Activated CD4-positive, alpha-beta T cell treated with anti-CD3 and anti-CD28 coated beads, Interleukin-2, amount 10 ng/mL, durations not matched to agents 7 days and 5 days (primary cell): ENCODE results near the gene PNLIPRP2. TPM values are rescaled to one million over a fixed set of nuclear protein-coding genes. Genes with fewer than 3 reads are reported as not detected.

Experiments used
- total RNA-seq, 2 experiments: library from RNA; stranded (reverse); gene quantifications; one replicate each; pipeline ENCODE4 v1.2.3, GENCODE V29; 2021

PNLIPRP2 gene
- total RNA-seq, 2 experiments from 2014 or later: not detected

Other genes starting within 250 kb of the PNLIPRP2 start
- not detected for gene PNLIPRP3, start 193.1 kb upstream of the PNLIPRP2 start, total RNA-seq
- not detected for gene PNLIP, start 75.0 kb upstream of the PNLIPRP2 start, total RNA-seq
- gene PNLIPRP1, start 30.0 kb upstream of the PNLIPRP2 start, total RNA-seq: not detected
- gene HSPA12A, start 121.6 kb downstream of the PNLIPRP2 start, total RNA-seq: under 1 TPM in 1 of 2 experiments, not detected in 1; 0.08 TPM
- gene ENO4, start 228.5 kb downstream of the PNLIPRP2 start, total RNA-seq: not detected